Measurements from ENCODE around the gene ZNF45.
"Not testable (repeated sequence)": the region's sequence is repeated elsewhere in the genome, so short reads cannot be mapped to it uniquely, and the experiment has no call there.

Gene ZNF45

DNA sequence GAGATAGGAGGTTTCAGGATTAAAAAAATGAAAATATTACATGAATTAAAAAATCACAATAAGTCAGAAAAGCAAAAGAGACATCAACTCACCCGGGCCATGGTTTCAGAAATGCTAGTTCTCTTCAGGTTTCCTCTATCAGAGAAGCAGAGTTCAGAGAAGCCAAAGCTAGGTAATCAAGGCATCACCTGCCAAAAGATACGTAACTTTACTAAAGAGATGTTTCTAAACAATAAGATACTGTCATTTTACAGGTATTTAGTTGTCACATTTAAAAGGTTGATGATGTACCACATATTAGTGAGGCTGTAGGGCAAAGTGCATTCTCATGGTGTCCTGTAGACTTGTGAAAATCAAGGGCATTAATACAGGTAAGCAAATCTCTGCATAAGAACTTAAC is 51.2 kb downstream of the ZNF45 start, which contains the start of gene ZNF404:
ZNF404 (minus strand) TSS at position 101 of the 400 bp plus-strand sequence.
- H3K27me3 ChIP-seq: no peaks in the 10 kb centered on the region
- no peaks in the 10 kb centered on the region for H3K4me1 ChIP-seq (ENCODE audit: control insufficient read depth in 1 of 2, insufficient read depth in 1 of 2, low read depth in 1 of 2, low read length in 1 of 2)
- TF ChIP-seq, protein P1, sequence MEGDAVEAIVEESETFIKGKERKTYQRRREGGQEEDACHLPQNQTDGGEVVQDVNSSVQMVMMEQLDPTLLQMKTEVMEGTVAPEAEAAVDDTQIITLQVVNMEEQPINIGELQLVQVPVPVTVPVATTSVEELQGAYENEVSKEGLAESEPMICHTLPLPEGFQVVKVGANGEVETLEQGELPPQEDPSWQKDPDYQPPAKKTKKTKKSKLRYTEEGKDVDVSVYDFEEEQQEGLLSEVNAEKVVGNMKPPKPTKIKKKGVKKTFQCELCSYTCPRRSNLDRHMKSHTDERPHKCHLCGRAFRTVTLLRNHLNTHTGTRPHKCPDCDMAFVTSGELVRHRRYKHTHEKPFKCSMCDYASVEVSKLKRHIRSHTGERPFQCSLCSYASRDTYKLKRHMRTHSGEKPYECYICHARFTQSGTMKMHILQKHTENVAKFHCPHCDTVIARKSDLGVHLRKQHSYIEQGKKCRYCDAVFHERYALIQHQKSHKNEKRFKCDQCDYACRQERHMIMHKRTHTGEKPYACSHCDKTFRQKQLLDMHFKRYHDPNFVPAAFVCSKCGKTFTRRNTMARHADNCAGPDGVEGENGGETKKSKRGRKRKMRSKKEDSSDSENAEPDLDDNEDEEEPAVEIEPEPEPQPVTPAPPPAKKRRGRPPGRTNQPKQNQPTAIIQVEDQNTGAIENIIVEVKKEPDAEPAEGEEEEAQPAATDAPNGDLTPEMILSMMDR (IDR thresholded peaks at IDR 0.05): no peak
- no peak within 1 kb of the TSS for H3K27ac ChIP-seq
- H3K36me3 ChIP-seq: no peaks in the 10 kb centered on the region
- no peak within 1 kb of the TSS for H3K4me3 ChIP-seq (ENCODE audit: low read depth in 1 of 2, low read length in 1 of 2)
- H3K9me3 ChIP-seq: peaks cover 4% of the 10 kb centered on the region

DNA sequence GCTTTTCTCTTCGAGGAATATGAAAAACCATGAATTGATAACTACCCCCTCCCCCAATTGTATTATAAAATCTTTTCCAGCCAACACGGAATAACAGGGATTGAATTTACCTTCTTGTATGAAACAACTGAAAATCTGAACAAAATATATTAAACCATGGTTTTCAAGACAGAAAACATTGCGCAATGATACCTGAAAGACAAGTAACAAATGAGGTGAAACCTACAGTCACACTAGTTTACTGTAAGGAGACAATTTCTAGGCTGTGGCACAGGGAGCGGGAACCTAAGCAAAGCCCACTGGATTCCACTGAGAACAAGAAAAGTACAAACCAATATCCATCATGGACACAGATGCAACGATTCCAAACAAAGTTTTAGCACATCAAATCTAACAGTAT is 54.6 kb downstream of the ZNF45 start:
- TF ChIP-seq, protein P1 (IDR thresholded peaks at IDR 0.05): no peak
- no peaks in the 10 kb centered on the region for H3K4me1 ChIP-seq (ENCODE audit: control insufficient read depth in 1 of 2, insufficient read depth in 1 of 2, low read depth in 1 of 2, low read length in 1 of 2)
- no peak overlapping the region for H3K27ac ChIP-seq
- H3K36me3 ChIP-seq: no peaks in the 10 kb centered on the region
- peaks cover 10% of the 10 kb centered on the region for H3K9me3 ChIP-seq
- no peak overlapping the region for H3K4me3 ChIP-seq (ENCODE audit: low read depth in 1 of 2, low read length in 1 of 2)
- H3K27me3 ChIP-seq: no peaks in the 10 kb centered on the region

DNA sequence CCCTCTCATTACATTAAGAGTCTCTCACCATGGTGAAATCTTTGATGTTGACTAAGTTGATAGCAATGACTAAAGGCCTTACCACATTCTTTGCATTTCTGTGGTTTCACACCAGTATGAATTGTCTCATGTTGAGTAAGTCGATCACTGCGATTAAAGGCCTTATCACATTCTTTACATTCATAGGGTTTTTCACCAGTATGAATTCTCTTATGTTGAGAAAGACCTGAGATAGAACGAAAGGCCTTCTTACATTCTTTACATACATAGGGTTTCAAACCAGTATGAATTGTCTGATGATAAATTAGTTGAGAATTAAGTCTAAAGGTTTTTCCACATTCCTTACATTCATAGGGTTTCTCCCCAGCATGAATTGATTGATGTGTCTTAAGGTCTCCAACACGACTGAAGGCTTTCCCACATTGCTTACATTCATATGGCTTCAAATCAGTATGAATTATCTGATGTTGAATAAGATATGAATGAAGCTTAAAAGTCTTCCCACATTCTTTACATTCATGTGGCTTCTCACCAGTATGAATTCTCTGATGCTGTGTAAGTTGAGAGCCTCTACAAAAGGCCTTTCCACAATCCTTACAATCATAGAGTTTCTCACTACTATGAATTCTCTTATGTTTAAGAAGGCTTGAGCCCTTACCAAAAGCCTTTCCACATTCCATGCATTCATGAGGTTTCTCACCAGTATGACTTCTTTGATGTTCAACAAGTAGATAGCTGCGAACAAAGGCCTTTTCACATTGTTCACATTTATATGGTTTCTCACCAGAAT is 62.3 kb downstream of the ZNF45 start:
- TF ChIP-seq, protein P1 (IDR thresholded peaks at IDR 0.05): no peak
- Histone ChIP-seq H3K27ac (no peak overlapping the region), H3K36me3 (no peaks in the 10 kb centered on the region), H3K27me3 (no peaks in the 10 kb centered on the region), H3K4me3 (ENCODE audit: low read depth in 1 of 2, low read length in 1 of 2) (no peak overlapping the region), H3K9me3 (peaks cover 36% of the 10 kb centered on the region), H3K4me1 (ENCODE audit: control insufficient read depth in 1 of 2, insufficient read depth in 1 of 2, low read depth in 1 of 2, low read length in 1 of 2) (no peaks in the 10 kb centered on the region)

DNA sequence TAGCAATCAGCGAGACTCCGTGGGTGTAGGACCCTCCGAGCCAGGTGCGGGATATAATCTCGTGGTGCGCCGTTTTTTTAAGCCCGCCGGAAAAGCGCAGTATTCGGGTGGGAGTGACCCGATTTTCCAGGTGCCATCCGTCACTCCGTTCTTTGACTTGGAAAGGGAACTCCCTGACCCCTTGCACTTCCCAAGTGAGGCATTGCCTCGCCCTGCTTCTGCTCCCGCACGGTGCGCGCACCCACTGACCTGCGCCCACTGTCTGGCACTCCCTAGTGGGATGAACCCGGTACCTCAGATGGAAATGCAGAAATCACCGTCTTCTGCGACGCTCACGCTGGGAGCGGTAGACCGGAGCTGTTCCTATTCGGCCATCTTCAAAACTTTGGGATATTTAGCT is 68.2 kb downstream of the ZNF45 start:
- H3K4me1 ChIP-seq (ENCODE audit: control insufficient read depth in 1 of 2, insufficient read depth in 1 of 2, low read depth in 1 of 2, low read length in 1 of 2); H3K27ac ChIP-seq; H3K27me3 ChIP-seq; H3K36me3 ChIP-seq; H3K4me3 ChIP-seq (ENCODE audit: low read depth in 1 of 2, low read length in 1 of 2): not testable (repeated sequence)
- H3K9me3 ChIP-seq: peaks cover 11% of the 10 kb centered on the region
